Measurements from ENCODE around the gene TRIO.

The TRIO gene

GRCh38 chr5:14438195-14438606 lies 295.1 kb downstream of the TRIO start:
- DNase-seq (ENCODE audit: low read depth), result no peak

GRCh38 chr5:14439087-14439871 lies 296.1 kb downstream of the TRIO start:
- no peak for DNase-seq (ENCODE audit: low read depth)

- DNase-seq (ENCODE audit: low read depth), result no peak
Observed at GRCh38 chr5:14440223-14440581, 297.1 kb downstream of the TRIO start.

- peak; percentile 93 for DNase-seq (ENCODE audit: low read depth)
Observed at GRCh38 chr5:14440582-14441431, 297.7 kb downstream of the TRIO start.

GRCh38 chr5:14441641-14442040 lies 298.5 kb downstream of the TRIO start:
- DNase-seq (ENCODE audit: low read depth), result no peak

- no peak for DNase-seq (ENCODE audit: low read depth)
Observed at GRCh38 chr5:14442536-14442935, 299.4 kb downstream of the TRIO start.

- DNase-seq (ENCODE audit: low read depth), result no peak
Observed at GRCh38 chr5:14443671-14444093, 300.5 kb downstream of the TRIO start.

GRCh38 chr5:14444161-14444560 lies 301.0 kb downstream of the TRIO start:
- DNase-seq (ENCODE audit: low read depth), result no peak

- DNase-seq (ENCODE audit: low read depth), result no peak
Observed at GRCh38 chr5:14445013-14445412, 301.9 kb downstream of the TRIO start.

- no peak for DNase-seq (ENCODE audit: low read depth)
Observed at GRCh38 chr5:14445576-14446290, 302.6 kb downstream of the TRIO start.

- no peak for DNase-seq (ENCODE audit: low read depth)
Observed at GRCh38 chr5:14447958-14448911, 305.1 kb downstream of the TRIO start.

GRCh38 chr5:14449052-14449661 lies 306.0 kb downstream of the TRIO start:
- DNase-seq (ENCODE audit: low read depth), result peak; percentile 91

- peak; percentile 91 for DNase-seq (ENCODE audit: low read depth)
Observed at GRCh38 chr5:14450018-14450524, 306.9 kb downstream of the TRIO start.

- no peak for DNase-seq (ENCODE audit: low read depth)
Observed at GRCh38 chr5:14450742-14451141, 307.6 kb downstream of the TRIO start.

GRCh38 chr5:14451871-14452270 lies 308.7 kb downstream of the TRIO start:
- no peak for DNase-seq (ENCODE audit: low read depth)

- no peak for DNase-seq (ENCODE audit: low read depth)
Observed at GRCh38 chr5:14452685-14453454, 309.7 kb downstream of the TRIO start.

GRCh38 chr5:14453481-14453880 lies 310.3 kb downstream of the TRIO start:
- DNase-seq (ENCODE audit: low read depth), result no peak

- DNase-seq (ENCODE audit: low read depth), result no peak
Observed at GRCh38 chr5:14455814-14456321, 312.7 kb downstream of the TRIO start.

- DNase-seq (ENCODE audit: low read depth), result no peak
Observed at GRCh38 chr5:14457476-14457875, 314.3 kb downstream of the TRIO start.

GRCh38 chr5:14458414-14458813 lies 315.3 kb downstream of the TRIO start:
- no peak for DNase-seq (ENCODE audit: low read depth)

Measured in non-pigmented ciliary epithelial cell (primary cell).